Measurements from ENCODE around the gene RPS19. TPM values are rescaled to one million over a fixed set of nuclear protein-coding genes. Genes with fewer than 3 reads are reported as not detected.

RPS19 gene
- total RNA-seq, 4 donors from 2014 or later = 180 to 636 (median 401) TPM

GRCh38 chr19:41850381-41850780, 9.7 kb upstream of the RPS19 start:
- Histone ChIP-seq H3K4me3 (no peak overlapping the region), H3K27ac (no peak overlapping the region), H3K4me1 (no peaks in the 10 kb centered on the region), H3K27me3 (peaks cover 0 to 3% (median 0%) of the 10 kb centered on the region in 3 donors), H3K36me3 (no peaks in the 10 kb centered on the region), H3K9me3 (no peaks in the 10 kb centered on the region)
- ATAC-seq (no peak), DNase-seq (no peak)
- TF ChIP-seq CTCF (IDR thresholded peaks at IDR 0.05 in 4 of 5, conservative IDR thresholded peaks at IDR 0.05 in 1 of 5) = no peak
- TF ChIP-seq POLR2A (IDR thresholded peaks at IDR 0.05) = no peak
- intact Hi-C loops (cut with DNase I; ENCODE audit: low total_unique reads) (no loop called here), in situ Hi-C loops (cut with MboI; ENCODE audit: low sequenced_read_pairs in 4 of 4) (loop anchor here in 1 of 4 donors (10.0 kb wide), 1 partner anchor 104 kb away; the partner anchor contains the start of gene RABAC1)

DNA sequence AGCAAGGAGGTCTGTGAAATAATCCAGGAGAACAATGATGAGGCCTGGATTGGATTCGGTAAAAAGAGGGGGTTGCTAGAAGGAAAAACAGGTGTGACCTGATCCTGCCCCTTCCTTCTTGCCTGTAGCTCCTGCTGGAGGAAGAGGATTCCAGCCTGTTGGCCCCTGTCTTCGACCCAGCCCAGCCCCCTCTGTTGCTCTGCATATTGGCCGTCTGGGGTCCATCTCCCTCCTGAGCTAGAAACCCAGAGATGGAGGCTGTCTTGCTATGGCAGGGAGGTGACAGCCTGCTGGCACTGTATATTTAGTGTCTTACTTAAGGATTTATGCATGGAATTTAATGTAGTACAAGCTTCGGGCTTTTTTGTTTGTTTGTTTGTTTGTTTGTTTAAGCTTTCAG, 8.6 kb upstream of the RPS19 start:
- H3K4me1 ChIP-seq = no peaks in the 10 kb centered on the region
- TF ChIP-seq CTCF (IDR thresholded peaks at IDR 0.05 in 4 of 5, conservative IDR thresholded peaks at IDR 0.05 in 1 of 5) = no peak
- no peak for TF ChIP-seq POLR2A (IDR thresholded peaks at IDR 0.05)
- ATAC-seq (no peak), DNase-seq (no peak)
- intact Hi-C loops (cut with DNase I; ENCODE audit: low total_unique reads) = no loop called here
- in situ Hi-C loops (cut with MboI; ENCODE audit: low sequenced_read_pairs in 4 of 4) = loop anchor here in 1 of 4 donors (10.0 kb wide), 1 partner anchor 103 kb away; the partner anchor contains the start of gene RABAC1
- no peak overlapping the region for H3K27ac ChIP-seq
- H3K9me3 ChIP-seq = no peaks in the 10 kb centered on the region
- H3K36me3 ChIP-seq = no peaks in the 10 kb centered on the region
- no peak overlapping the region for H3K4me3 ChIP-seq
- peaks cover 0 to 3% (median 0%) of the 10 kb centered on the region in 3 donors for H3K27me3 ChIP-seq

DNA sequence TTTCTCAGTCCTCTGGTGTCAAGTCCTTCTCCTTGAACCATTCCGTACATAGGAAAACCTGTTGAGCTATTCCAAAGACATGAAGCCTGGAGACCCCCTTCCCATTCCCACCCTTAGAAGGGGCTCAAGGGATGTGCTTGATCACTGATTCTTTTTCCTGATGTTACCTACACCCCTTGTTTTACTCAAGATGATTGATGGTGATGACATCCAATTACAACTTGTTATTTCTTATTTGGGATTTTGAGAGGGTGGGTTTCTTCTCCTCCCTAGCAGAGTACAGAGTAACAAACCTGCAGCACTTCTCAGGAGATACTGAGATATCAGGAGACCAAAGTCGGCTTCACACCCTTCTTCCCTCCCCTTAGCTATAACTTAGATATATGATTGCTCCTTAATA, 6.7 kb upstream of the RPS19 start:
- in situ Hi-C loops (cut with MboI; ENCODE audit: low sequenced_read_pairs in 4 of 4) = loop anchor here in 1 of 4 donors (10.0 kb wide), 1 partner anchor 101 kb away; the partner anchor contains the start of gene RABAC1
- DNase-seq (no peak), ATAC-seq (no peak)
- Histone ChIP-seq H3K36me3 (no peaks in the 10 kb centered on the region), H3K4me1 (no peaks in the 10 kb centered on the region), H3K9me3 (no peaks in the 10 kb centered on the region), H3K4me3 (no peak overlapping the region), H3K27me3 (peaks cover 0 to 3% (median 0%) of the 10 kb centered on the region in 3 donors), H3K27ac (no peak overlapping the region)
- intact Hi-C loops (cut with DNase I; ENCODE audit: low total_unique reads) = no loop called here
- no peak for TF ChIP-seq POLR2A (IDR thresholded peaks at IDR 0.05)
- no peak for TF ChIP-seq CTCF (IDR thresholded peaks at IDR 0.05 in 4 of 5, conservative IDR thresholded peaks at IDR 0.05 in 1 of 5)

DNA sequence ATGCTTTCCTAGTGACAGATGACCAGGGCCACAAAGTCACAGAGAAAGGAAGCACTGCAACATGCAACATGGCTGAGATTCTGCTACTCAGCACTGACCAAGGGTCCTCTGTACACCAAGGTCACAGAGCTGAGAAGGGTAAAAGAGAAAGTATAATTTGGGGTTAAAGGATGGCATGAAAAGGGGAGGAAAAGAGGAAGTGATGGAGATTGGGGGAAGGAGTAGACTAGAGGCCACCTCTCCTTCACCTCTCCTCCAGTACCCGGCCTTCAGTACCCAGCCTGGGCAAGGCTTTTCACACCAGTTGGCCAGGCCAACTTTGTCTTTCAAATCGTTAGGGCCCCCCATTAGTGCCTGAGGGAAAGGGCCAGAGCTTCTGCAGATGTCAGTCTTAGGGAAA, 6.3 kb upstream of the RPS19 start:
- Histone ChIP-seq H3K9me3 (no peaks in the 10 kb centered on the region), H3K4me1 (peaks cover 0 to under 1% of the 10 kb centered on the region in 2 donors), H3K27ac (no peak overlapping the region), H3K36me3 (no peaks in the 10 kb centered on the region), H3K27me3 (peaks cover 0 to 3% (median 0%) of the 10 kb centered on the region in 3 donors), H3K4me3 (no peak overlapping the region)
- in situ Hi-C loops (cut with MboI; ENCODE audit: low sequenced_read_pairs in 4 of 4) (loop anchor here in 1 of 4 donors (10.0 kb wide), 1 partner anchor 101 kb away; the partner anchor contains the start of gene RABAC1), intact Hi-C loops (cut with DNase I; ENCODE audit: low total_unique reads) (no loop called here)
- no peak for DNase-seq
- no peak for TF ChIP-seq POLR2A (IDR thresholded peaks at IDR 0.05)
- TF ChIP-seq CTCF (IDR thresholded peaks at IDR 0.05 in 4 of 5, conservative IDR thresholded peaks at IDR 0.05 in 1 of 5) = no peak
- no peak for ATAC-seq

Data from gastrocnemius medialis (tissue), 4 donors.